Keratinocyte (primary cell): ENCODE data around the gene BCAS3.

ENCODE experiments used
- EZH2 ChIP-seq: IDR thresholded peaks from one replicate; pipeline ENCODE4 v1.6.1; 2012; ENCODE audit warnings: inconsistent platforms, mild to moderate bottlenecking, low read length, moderate library complexity
- TF ChIP-seq, protein P1 (sequence below), 3 experiments: IDR thresholded peaks in 1 of 3; conservative IDR thresholded peaks in 1 of 3; optimal IDR thresholded peaks in 1 of 3; 2 replicates in 2 of 3; 3 replicates in 1 of 3; pipeline versions ENCODE3 to v1.5.1; 2011; ENCODE audit warnings: low read length in 3 of 3, mild to moderate bottlenecking in 3 of 3, moderate library complexity in 2 of 3, control low read depth in 1 of 3, inconsistent platforms in 1 of 3; ENCODE audit not compliant: insufficient read depth in 2 of 3; ENCODE audit errors: extremely low read depth in 1 of 3

GRCh38 chr17:61075988-61076387 is 398.3 kb downstream of the BCAS3 start:
- TF ChIP-seq, protein P1, sequence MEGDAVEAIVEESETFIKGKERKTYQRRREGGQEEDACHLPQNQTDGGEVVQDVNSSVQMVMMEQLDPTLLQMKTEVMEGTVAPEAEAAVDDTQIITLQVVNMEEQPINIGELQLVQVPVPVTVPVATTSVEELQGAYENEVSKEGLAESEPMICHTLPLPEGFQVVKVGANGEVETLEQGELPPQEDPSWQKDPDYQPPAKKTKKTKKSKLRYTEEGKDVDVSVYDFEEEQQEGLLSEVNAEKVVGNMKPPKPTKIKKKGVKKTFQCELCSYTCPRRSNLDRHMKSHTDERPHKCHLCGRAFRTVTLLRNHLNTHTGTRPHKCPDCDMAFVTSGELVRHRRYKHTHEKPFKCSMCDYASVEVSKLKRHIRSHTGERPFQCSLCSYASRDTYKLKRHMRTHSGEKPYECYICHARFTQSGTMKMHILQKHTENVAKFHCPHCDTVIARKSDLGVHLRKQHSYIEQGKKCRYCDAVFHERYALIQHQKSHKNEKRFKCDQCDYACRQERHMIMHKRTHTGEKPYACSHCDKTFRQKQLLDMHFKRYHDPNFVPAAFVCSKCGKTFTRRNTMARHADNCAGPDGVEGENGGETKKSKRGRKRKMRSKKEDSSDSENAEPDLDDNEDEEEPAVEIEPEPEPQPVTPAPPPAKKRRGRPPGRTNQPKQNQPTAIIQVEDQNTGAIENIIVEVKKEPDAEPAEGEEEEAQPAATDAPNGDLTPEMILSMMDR (optimal IDR thresholded peaks at IDR 0.05 in 1 of 3, IDR thresholded peaks at IDR 0.05 in 1 of 3, conservative IDR thresholded peaks at IDR 0.05 in 1 of 3; ENCODE audit: extremely low read depth in 1 of 3, insufficient read depth in 2 of 3, low read length in 3 of 3), result no peak
- no peak for TF ChIP-seq EZH2
